H1 (cell line): ENCODE results near the gene TAS2R40. TPM values are rescaled to one million over a fixed set of nuclear protein-coding genes. Genes with fewer than 3 reads are reported as not detected.

ENCODE experiments used
- CTCF ChIA-PET: fragments of 300-600 bp; sonication (Branson Sonifier 250); formaldehyde crosslinking; loops from one replicate; lab custom pipeline; 2021; ENCODE audit not compliant: partially characterized antibody; lab: Charles Lee
- POLR2A ChIA-PET: fragments of 300-600 bp; sonication (Branson Sonifier 250); formaldehyde crosslinking; loops from one replicate; lab custom pipeline; 2021; ENCODE audit warnings: inconsistent platforms; ENCODE audit not compliant: partially characterized antibody; lab: Charles Lee
- DNase-seq, 2 experiments: peaks; one replicate each; pipeline versions ENCODE4 v3.0.0 to v3.0.0-alpha.2; 2010 to 2022; ENCODE audit warnings: low spot score in 2 of 2, low read depth in 1 of 2, mixed read lengths in 1 of 2
- FAIRE-seq: peaks from 2 replicates; lab custom pipeline; 2011; peaks lifted over from hg19 to GRCh38; lab: Jason Lieb, UNC
- H2AFZ ChIP-seq: 2 replicates; pipeline ENCODE4 v1.8.1; 2012; ENCODE audit warnings: low read length, inconsistent platforms
- H2AK5ac ChIP-seq: 2 replicates; pipeline ENCODE4 v1.6.1; 2013; ENCODE audit warnings: low read depth, low read length
- H2BK120ac ChIP-seq: replicated peaks from 2 replicates; pipeline ENCODE3; 2013; ENCODE audit warnings: low read depth, low read length, inconsistent platforms
- H2BK12ac ChIP-seq: 2 replicates; pipeline ENCODE4 v1.6.1; 2013; ENCODE audit warnings: low read depth, low read length
- H2BK15ac ChIP-seq: 2 replicates; pipeline ENCODE4 v1.6.1; 2013; ENCODE audit warnings: low read length
- H2BK20ac ChIP-seq: 2 replicates; pipeline ENCODE4 v1.6.1; 2013; ENCODE audit warnings: low read length
- H2BK5ac ChIP-seq: 2 replicates; pipeline ENCODE4 v1.6.1; 2013; ENCODE audit warnings: low read depth, low read length
- H3K14ac ChIP-seq: 2 replicates; pipeline ENCODE4 v1.6.1; 2013; ENCODE audit warnings: inconsistent platforms; ENCODE audit not compliant: insufficient read length
- H3K18ac ChIP-seq: 2 replicates; pipeline ENCODE4 v1.6.1; 2013; ENCODE audit warnings: low read length; ENCODE audit errors: extremely low read depth
- H3K23ac ChIP-seq: 2 replicates; pipeline ENCODE4 v1.6.1; 2013; ENCODE audit warnings: inconsistent platforms; ENCODE audit not compliant: insufficient read length
- H3K23me2 ChIP-seq: 2 replicates; pipeline ENCODE4 v1.6.1; 2013; ENCODE audit warnings: low read depth, low read length
- H3K27ac ChIP-seq: 2 replicates; pipeline ENCODE4 v1.6.1; 2011; ENCODE audit warnings: low read depth, low read length, inconsistent platforms
- H3K27me3 ChIP-seq, 4 experiments: replicated peaks in 1 of 4; 1 replicate in 1 of 4; 2 replicates in 3 of 4; pipeline versions ENCODE4 v1.6.1 to v1.8.1; 2011 to 2013; ENCODE audit warnings: low read length in 3 of 4, mild to moderate bottlenecking in 3 of 4, inconsistent platforms in 2 of 4, mixed read lengths in 2 of 4, moderate library complexity in 1 of 4; ENCODE audit not compliant: control insufficient read depth in 3 of 4, insufficient read depth in 3 of 4; ENCODE audit errors: extremely low read depth in 1 of 4
- H3K36me3 ChIP-seq, 4 experiments: 2 replicates each; pipeline versions ENCODE4 v1.6.1 to v1.8.1; 2011 to 2013; ENCODE audit warnings: mild to moderate bottlenecking in 4 of 4, low read length in 3 of 4, moderate library complexity in 2 of 4, control low read depth in 1 of 4, inconsistent platforms in 1 of 4; ENCODE audit not compliant: insufficient read depth in 4 of 4, control insufficient read depth in 2 of 4
- H3K4ac ChIP-seq: replicated peaks from 2 replicates; pipeline ENCODE3; 2013; ENCODE audit warnings: low read length, low read depth, mixed read lengths, inconsistent platforms; ENCODE audit not compliant: insufficient read length
- H3K4me1 ChIP-seq, 4 experiments: replicated peaks in 1 of 4; 1 replicate in 1 of 4; 2 replicates in 3 of 4; pipeline versions ENCODE4 v1.6.1 to v1.8.1; 2011 to 2013; ENCODE audit warnings: low read length in 3 of 4, inconsistent platforms in 2 of 4, mixed read lengths in 1 of 4; ENCODE audit not compliant: insufficient read depth in 4 of 4, control insufficient read depth in 3 of 4
- H3K4me2 ChIP-seq, 2 experiments: 2 replicates each; pipeline versions ENCODE4 v1.6.1 to v1.8.1; 2011 to 2013; ENCODE audit warnings: low read depth in 2 of 2, low read length in 2 of 2, control low read depth in 1 of 2, inconsistent platforms in 1 of 2, mild to moderate bottlenecking in 1 of 2; ENCODE audit not compliant: insufficient read depth in 1 of 2
- H3K4me3 ChIP-seq, 4 experiments: fragments of 200-600, 300-600 bp in 1 of 4; sonication (generic), shearing (Covaris generic), sonication (Bioruptor Twin) in 1 of 4; 2 replicates each; pipeline versions ENCODE4 v1.5.1 to v1.8.1; 2011 to 2016; ENCODE audit warnings: low read length in 4 of 4, low read depth in 3 of 4, control low read depth in 2 of 4, inconsistent platforms in 2 of 4, mild to moderate bottlenecking in 2 of 4, mixed read lengths in 1 of 4, moderate library complexity in 1 of 4; ENCODE audit not compliant: insufficient read depth in 2 of 4; ENCODE audit errors: extremely low read depth in 1 of 4
- H3K56ac ChIP-seq: replicated peaks from 2 replicates; pipeline ENCODE3; 2013; ENCODE audit warnings: low read depth, mild to moderate bottlenecking, mixed read lengths, low read length, inconsistent platforms; ENCODE audit not compliant: insufficient read length
- H3K79me1 ChIP-seq: 2 replicates; pipeline ENCODE4 v1.6.1; 2013; ENCODE audit warnings: low read depth, low read length, control low read depth
- H3K79me2 ChIP-seq, 2 experiments: 2 replicates each; pipeline versions ENCODE4 v1.6.1 to v1.8.1; 2012 to 2013; ENCODE audit warnings: low read length in 2 of 2, mild to moderate bottlenecking in 2 of 2, inconsistent platforms in 1 of 2; ENCODE audit not compliant: insufficient read depth in 2 of 2, control insufficient read depth in 1 of 2
- H3K9ac ChIP-seq, 4 experiments: replicated peaks in 1 of 4; 1 replicate in 1 of 4; 2 replicates in 3 of 4; pipeline versions ENCODE4 v1.6.1 to v1.8.1; 2011 to 2013; ENCODE audit warnings: low read depth in 3 of 4, low read length in 3 of 4, control low read depth in 2 of 4, mild to moderate bottlenecking in 2 of 4, moderate library complexity in 2 of 4, inconsistent platforms in 1 of 4; ENCODE audit errors: extremely low read depth in 1 of 4
- H3K9me3 ChIP-seq, 2 experiments: 2 replicates each; pipeline versions ENCODE4 v1.6.1 to v1.8.1; 2012 to 2013; ENCODE audit warnings: mild to moderate bottlenecking in 2 of 2, moderate library complexity in 2 of 2, control low read depth in 1 of 2, inconsistent platforms in 1 of 2, low read depth in 1 of 2, low read length in 1 of 2, mixed read lengths in 1 of 2; ENCODE audit not compliant: insufficient read depth in 2 of 2
- H4K20me1 ChIP-seq, 2 experiments: replicated peaks in 1 of 2; 2 replicates each; pipeline versions ENCODE3 to v1.8.1; 2011 to 2013; ENCODE audit warnings: inconsistent platforms in 2 of 2, low read length in 2 of 2, mild to moderate bottlenecking in 1 of 2; ENCODE audit not compliant: insufficient read depth in 2 of 2, control insufficient read depth in 1 of 2
- H4K5ac ChIP-seq: 2 replicates; pipeline ENCODE4 v1.6.1; 2013; ENCODE audit warnings: low read length, low read depth, mixed read lengths, inconsistent platforms; ENCODE audit not compliant: insufficient read length
- H4K8ac ChIP-seq: 2 replicates; pipeline ENCODE4 v1.8.0; 2013; ENCODE audit warnings: mild to moderate bottlenecking, moderate library complexity, low read length, inconsistent platforms; ENCODE audit not compliant: insufficient read depth; ENCODE audit errors: extremely low read depth
- H4K91ac ChIP-seq: replicated peaks from 2 replicates; pipeline ENCODE3; 2013; ENCODE audit warnings: low read length, mixed read lengths, inconsistent platforms; ENCODE audit not compliant: insufficient read length
- BCL11A ChIP-seq, 2 experiments: IDR thresholded peaks; one replicate each; pipeline ENCODE4 v1.6.1; 2011; ENCODE audit warnings: low read depth in 2 of 2, low read length in 2 of 2, mild to moderate bottlenecking in 2 of 2
- GTF2F1 ChIP-seq: IDR thresholded peaks from 2 replicates; pipeline ENCODE4 v1.6.1; 2012; ENCODE audit warnings: low read depth, low read length, improper control_type of control experiment, borderline replicate concordance
- PHF8 ChIP-seq: fragments of 200-600 bp; sonication (generic); conservative IDR thresholded peaks from 2 replicates; pipeline ENCODE4 v1.7.1; 2012; ENCODE audit warnings: low read depth, mild to moderate bottlenecking, inconsistent platforms, low read length, moderate library complexity
- SP1 ChIP-seq: IDR thresholded peaks from 2 replicates; pipeline ENCODE4 v1.6.1; 2011; ENCODE audit warnings: low read depth, low read length
- SP4 ChIP-seq: IDR thresholded peaks from 2 replicates; pipeline ENCODE4 v1.6.1; 2012; ENCODE audit warnings: low read length, inconsistent platforms
- TAF7 ChIP-seq: optimal IDR thresholded peaks from 2 replicates; pipeline ENCODE3; 2011; ENCODE audit warnings: low read depth, mild to moderate bottlenecking, inconsistent platforms, low read length, moderate library complexity, borderline replicate concordance
- WGBS, 2 experiments: shearing (Covaris generic) in 1 of 2; methylation state at CpG; one replicate each; pipeline versions ENCODE4 v1.1.6 to v1.1.7; 2013 to 2015; ENCODE audit warnings: low lambda C conversion rate in 2 of 2, mixed read lengths in 2 of 2, inconsistent platforms in 1 of 2, low coverage in 1 of 2, missing lambda C conversion rate in 1 of 2; ENCODE audit not compliant: insufficient replicate concordance in 2 of 2, insufficient coverage in 1 of 2, insufficient read length in 1 of 2; ENCODE audit errors: extremely low coverage in 1 of 2, missing lambda C conversion rate in 1 of 2; 5-methylcytosine and 5-hydroxymethylcytosine counted together
- polyA plus RNA-seq, 7 experiments: library from polyadenylated mRNA; depleted of rRNA in 3 of 7; stranded (reverse) in 5 of 7; unstranded in 2 of 7; fragments of >200 nt in 5 of 7; fragments of 200-250 nt in 2 of 7; gene quantifications; 1 replicate in 5 of 7; 2 replicates in 1 of 7; 4 replicates in 1 of 7; pipeline versions ENCODE4 v1.2.1 to v1.2.3, GENCODE V29; 2011 to 2013; ENCODE audit warnings: missing spikeins in 2 of 7, mixed read lengths in 2 of 7
- total RNA-seq: library from RNA; stranded (reverse); fragmentation: NEBNext Ultra II Directional; extraction: Animal tissue kit (Norgen Biotek cat#: 25700); gene quantifications from 2 replicates; pipeline ENCODE4 v1.2.1, GENCODE V29; 2021

The TAS2R40 gene
- total and polyA plus RNA-seq, 2 of the 8 experiments (the other 6 are each of a cell fraction or from before 2014, with no cell fraction given): not detected

DNA sequence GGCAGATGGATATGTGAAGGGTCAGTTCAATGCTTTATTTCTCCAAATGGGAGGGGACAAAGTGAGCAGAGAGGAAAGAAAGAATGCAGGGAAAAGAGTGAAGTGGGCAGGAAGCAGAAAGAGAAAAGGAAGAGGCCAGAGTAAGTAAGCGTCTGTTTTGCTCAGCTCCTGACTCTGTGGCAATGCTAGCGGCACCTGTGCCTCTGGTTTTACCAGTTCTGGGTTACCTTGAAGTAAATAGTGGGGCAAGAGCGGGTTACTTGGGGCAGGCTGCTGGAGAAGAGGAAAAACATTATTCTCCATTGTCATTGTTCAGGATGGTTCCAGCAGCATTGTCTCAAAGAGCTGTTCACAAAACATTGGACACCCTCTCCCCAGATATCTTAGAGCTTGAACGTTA is 1.9 kb downstream of the TAS2R40 start:
- H3K79me2 ChIP-seq: no peaks in the 10 kb centered on the region
- H3K23me2 ChIP-seq: peaks cover 1% of the 10 kb centered on the region; the same call in 1 of the 2 replicates
- H2BK120ac ChIP-seq: no peak overlapping the region
- no peak overlapping the region for H3K4me2 ChIP-seq
- H4K20me1 ChIP-seq: no peaks in the 10 kb centered on the region
- ChIA-PET POLR2A (interaction anchor here (0.8 kb wide), 1 partner anchor 46 kb away, joined by 3 read pairs; no protein-coding TSS in a partner anchor), CTCF (interaction anchor here (0.5 to 11.2 kb wide), 6 partner anchors 9 to 351 kb away, joined by 3 to 480 read pairs (median 16); no protein-coding TSS in a partner anchor)
- H2BK12ac ChIP-seq: no peak overlapping the region
- no peak overlapping the region for H3K4me3 ChIP-seq
- DNase-seq (no peak), FAIRE-seq (no peak)
- H4K8ac ChIP-seq: no peak overlapping the region
- no peak overlapping the region for H2AFZ ChIP-seq
- H2AK5ac ChIP-seq: no peak overlapping the region
- H3K23ac ChIP-seq: no peak overlapping the region
- no peak overlapping the region for H3K9ac ChIP-seq
- H4K5ac ChIP-seq: no peak overlapping the region
- H2BK15ac ChIP-seq: no peak overlapping the region
- H3K79me1 ChIP-seq: no peaks in the 10 kb centered on the region
- 87% methylated on average over 4 of the region's 4 CpGs; no CpG with 5 or more reads in 1 of the 2 experiments for WGBS, 2 experiments
- H3K27ac ChIP-seq: no peak overlapping the region
- no peak overlapping the region for H2BK20ac ChIP-seq
- no peaks in the 10 kb centered on the region for H3K9me3 ChIP-seq
- no peaks in the 10 kb centered on the region for H3K36me3 ChIP-seq
- H3K4ac ChIP-seq: no peak overlapping the region
- H4K91ac ChIP-seq: no peak overlapping the region
- no peak overlapping the region for H3K14ac ChIP-seq
- no peak overlapping the region for H3K56ac ChIP-seq
- no peak for TF ChIP-seq SP1
- no peak for TF ChIP-seq TAF7
- no peak for TF ChIP-seq SP4
- TF ChIP-seq PHF8: no peak
- no peak for TF ChIP-seq GTF2F1
- TF ChIP-seq BCL11A (IDR thresholded peaks at IDR 0.05; ENCODE audit: low read depth in 2 of 2, low read length in 2 of 2): no peak
- H3K18ac ChIP-seq: no peak overlapping the region
- no peaks in the 10 kb centered on the region for H3K27me3 ChIP-seq
- H2BK5ac ChIP-seq: no peak overlapping the region
- H3K4me1 ChIP-seq: no peaks in the 10 kb centered on the region
